H1 (cell line): Measurements from ENCODE around the gene IVL. TPM values are rescaled to one million over a fixed set of nuclear protein-coding genes. Genes with fewer than 3 reads are reported as not detected.

ENCODE experiments used
- CTCF ChIA-PET: fragments of 300-600 bp; sonication (Branson Sonifier 250); formaldehyde crosslinking; loops from one replicate; lab custom pipeline; 2021; ENCODE audit not compliant: partially characterized antibody; lab: Charles Lee
- POLR2A ChIA-PET: fragments of 300-600 bp; sonication (Branson Sonifier 250); formaldehyde crosslinking; loops from one replicate; lab custom pipeline; 2021; ENCODE audit warnings: inconsistent platforms; ENCODE audit not compliant: partially characterized antibody; lab: Charles Lee
- DNase-seq, 2 experiments: peaks; one replicate each; pipeline versions ENCODE4 v3.0.0 to v3.0.0-alpha.2; 2010 to 2022; ENCODE audit warnings: low spot score in 2 of 2, low read depth in 1 of 2, mixed read lengths in 1 of 2
- FAIRE-seq: peaks from 2 replicates; lab custom pipeline; 2011; peaks lifted over from hg19 to GRCh38; lab: Jason Lieb, UNC
- H2AFZ ChIP-seq: 2 replicates; pipeline ENCODE4 v1.8.1; 2012; ENCODE audit warnings: low read length, inconsistent platforms
- H2AK5ac ChIP-seq: 2 replicates; pipeline ENCODE4 v1.6.1; 2013; ENCODE audit warnings: low read depth, low read length
- H2BK120ac ChIP-seq: replicated peaks from 2 replicates; pipeline ENCODE3; 2013; ENCODE audit warnings: low read depth, low read length, inconsistent platforms
- H2BK12ac ChIP-seq: 2 replicates; pipeline ENCODE4 v1.6.1; 2013; ENCODE audit warnings: low read depth, low read length
- H2BK15ac ChIP-seq: 2 replicates; pipeline ENCODE4 v1.6.1; 2013; ENCODE audit warnings: low read length
- H2BK20ac ChIP-seq: 2 replicates; pipeline ENCODE4 v1.6.1; 2013; ENCODE audit warnings: low read length
- H2BK5ac ChIP-seq: 2 replicates; pipeline ENCODE4 v1.6.1; 2013; ENCODE audit warnings: low read depth, low read length
- H3K14ac ChIP-seq: 2 replicates; pipeline ENCODE4 v1.6.1; 2013; ENCODE audit warnings: inconsistent platforms; ENCODE audit not compliant: insufficient read length
- H3K18ac ChIP-seq: 2 replicates; pipeline ENCODE4 v1.6.1; 2013; ENCODE audit warnings: low read length; ENCODE audit errors: extremely low read depth
- H3K23ac ChIP-seq: 2 replicates; pipeline ENCODE4 v1.6.1; 2013; ENCODE audit warnings: inconsistent platforms; ENCODE audit not compliant: insufficient read length
- H3K23me2 ChIP-seq: 2 replicates; pipeline ENCODE4 v1.6.1; 2013; ENCODE audit warnings: low read depth, low read length
- H3K27ac ChIP-seq: 2 replicates; pipeline ENCODE4 v1.6.1; 2011; ENCODE audit warnings: low read depth, low read length, inconsistent platforms
- H3K27me3 ChIP-seq, 4 experiments: replicated peaks in 1 of 4; 1 replicate in 1 of 4; 2 replicates in 3 of 4; pipeline versions ENCODE4 v1.6.1 to v1.8.1; 2011 to 2013; ENCODE audit warnings: low read length in 3 of 4, mild to moderate bottlenecking in 3 of 4, inconsistent platforms in 2 of 4, mixed read lengths in 2 of 4, moderate library complexity in 1 of 4; ENCODE audit not compliant: control insufficient read depth in 3 of 4, insufficient read depth in 3 of 4; ENCODE audit errors: extremely low read depth in 1 of 4
- H3K36me3 ChIP-seq, 4 experiments: 2 replicates each; pipeline versions ENCODE4 v1.6.1 to v1.8.1; 2011 to 2013; ENCODE audit warnings: mild to moderate bottlenecking in 4 of 4, low read length in 3 of 4, moderate library complexity in 2 of 4, control low read depth in 1 of 4, inconsistent platforms in 1 of 4; ENCODE audit not compliant: insufficient read depth in 4 of 4, control insufficient read depth in 2 of 4
- H3K4ac ChIP-seq: replicated peaks from 2 replicates; pipeline ENCODE3; 2013; ENCODE audit warnings: low read length, low read depth, mixed read lengths, inconsistent platforms; ENCODE audit not compliant: insufficient read length
- H3K4me1 ChIP-seq, 4 experiments: replicated peaks in 1 of 4; 1 replicate in 1 of 4; 2 replicates in 3 of 4; pipeline versions ENCODE4 v1.6.1 to v1.8.1; 2011 to 2013; ENCODE audit warnings: low read length in 3 of 4, inconsistent platforms in 2 of 4, mixed read lengths in 1 of 4; ENCODE audit not compliant: insufficient read depth in 4 of 4, control insufficient read depth in 3 of 4
- H3K4me2 ChIP-seq, 2 experiments: 2 replicates each; pipeline versions ENCODE4 v1.6.1 to v1.8.1; 2011 to 2013; ENCODE audit warnings: low read depth in 2 of 2, low read length in 2 of 2, control low read depth in 1 of 2, inconsistent platforms in 1 of 2, mild to moderate bottlenecking in 1 of 2; ENCODE audit not compliant: insufficient read depth in 1 of 2
- H3K4me3 ChIP-seq, 4 experiments: fragments of 200-600, 300-600 bp in 1 of 4; sonication (generic), shearing (Covaris generic), sonication (Bioruptor Twin) in 1 of 4; 2 replicates each; pipeline versions ENCODE4 v1.5.1 to v1.8.1; 2011 to 2016; ENCODE audit warnings: low read length in 4 of 4, low read depth in 3 of 4, control low read depth in 2 of 4, inconsistent platforms in 2 of 4, mild to moderate bottlenecking in 2 of 4, mixed read lengths in 1 of 4, moderate library complexity in 1 of 4; ENCODE audit not compliant: insufficient read depth in 2 of 4; ENCODE audit errors: extremely low read depth in 1 of 4
- H3K56ac ChIP-seq: replicated peaks from 2 replicates; pipeline ENCODE3; 2013; ENCODE audit warnings: low read depth, mild to moderate bottlenecking, mixed read lengths, low read length, inconsistent platforms; ENCODE audit not compliant: insufficient read length
- H3K79me1 ChIP-seq: 2 replicates; pipeline ENCODE4 v1.6.1; 2013; ENCODE audit warnings: low read depth, low read length, control low read depth
- H3K79me2 ChIP-seq, 2 experiments: 2 replicates each; pipeline versions ENCODE4 v1.6.1 to v1.8.1; 2012 to 2013; ENCODE audit warnings: low read length in 2 of 2, mild to moderate bottlenecking in 2 of 2, inconsistent platforms in 1 of 2; ENCODE audit not compliant: insufficient read depth in 2 of 2, control insufficient read depth in 1 of 2
- H3K9ac ChIP-seq, 4 experiments: replicated peaks in 1 of 4; 1 replicate in 1 of 4; 2 replicates in 3 of 4; pipeline versions ENCODE4 v1.6.1 to v1.8.1; 2011 to 2013; ENCODE audit warnings: low read depth in 3 of 4, low read length in 3 of 4, control low read depth in 2 of 4, mild to moderate bottlenecking in 2 of 4, moderate library complexity in 2 of 4, inconsistent platforms in 1 of 4; ENCODE audit errors: extremely low read depth in 1 of 4
- H3K9me3 ChIP-seq, 2 experiments: 2 replicates each; pipeline versions ENCODE4 v1.6.1 to v1.8.1; 2012 to 2013; ENCODE audit warnings: mild to moderate bottlenecking in 2 of 2, moderate library complexity in 2 of 2, control low read depth in 1 of 2, inconsistent platforms in 1 of 2, low read depth in 1 of 2, low read length in 1 of 2, mixed read lengths in 1 of 2; ENCODE audit not compliant: insufficient read depth in 2 of 2
- H4K20me1 ChIP-seq, 2 experiments: replicated peaks in 1 of 2; 2 replicates each; pipeline versions ENCODE3 to v1.8.1; 2011 to 2013; ENCODE audit warnings: inconsistent platforms in 2 of 2, low read length in 2 of 2, mild to moderate bottlenecking in 1 of 2; ENCODE audit not compliant: insufficient read depth in 2 of 2, control insufficient read depth in 1 of 2
- H4K5ac ChIP-seq: 2 replicates; pipeline ENCODE4 v1.6.1; 2013; ENCODE audit warnings: low read length, low read depth, mixed read lengths, inconsistent platforms; ENCODE audit not compliant: insufficient read length
- H4K8ac ChIP-seq: 2 replicates; pipeline ENCODE4 v1.8.0; 2013; ENCODE audit warnings: mild to moderate bottlenecking, moderate library complexity, low read length, inconsistent platforms; ENCODE audit not compliant: insufficient read depth; ENCODE audit errors: extremely low read depth
- H4K91ac ChIP-seq: replicated peaks from 2 replicates; pipeline ENCODE3; 2013; ENCODE audit warnings: low read length, mixed read lengths, inconsistent platforms; ENCODE audit not compliant: insufficient read length
- CREB1 ChIP-seq: IDR thresholded peaks from 2 replicates; pipeline ENCODE4 v1.6.1; 2012; ENCODE audit warnings: inconsistent platforms
- EP300 ChIP-seq, 2 experiments: IDR thresholded peaks; 1 replicate in 1 of 2; 2 replicates in 1 of 2; pipeline ENCODE4 v1.6.1; 2011 to 2012; ENCODE audit warnings: low read depth in 2 of 2, low read length in 2 of 2, mild to moderate bottlenecking in 2 of 2, borderline replicate concordance in 1 of 2, inconsistent platforms in 1 of 2, moderate library complexity in 1 of 2
- HDAC6 ChIP-seq: IDR thresholded peaks from one replicate; pipeline ENCODE4 v1.7.1; 2012; ENCODE audit warnings: low read depth, mild to moderate bottlenecking, inconsistent platforms, low read length, moderate library complexity
- KDM1A ChIP-seq: fragments of 200-600, 300-600 bp; sonication (generic); IDR thresholded peaks from 2 replicates; pipeline ENCODE4 v1.7.1; 2016; ENCODE audit warnings: mild to moderate bottlenecking, low read length, borderline replicate concordance
- MAFK ChIP-seq: IDR thresholded peaks from 2 replicates; pipeline ENCODE4 v1.6.1; 2012; ENCODE audit warnings: low read depth, mild to moderate bottlenecking, improper control_type of control experiment, low read length
- NANOG ChIP-seq: IDR thresholded peaks from 2 replicates; pipeline ENCODE4 v1.6.1; 2011; ENCODE audit warnings: low read length, low read depth, mild to moderate bottlenecking, inconsistent platforms; ENCODE audit not compliant: insufficient read depth, poor library complexity, severe bottlenecking
- POU5F1 ChIP-seq: IDR thresholded peaks from 2 replicates; pipeline ENCODE4 v1.6.1; 2011; ENCODE audit warnings: low read depth, mild to moderate bottlenecking, low read length, moderate library complexity
- RXRA ChIP-seq: IDR thresholded peaks from 2 replicates; pipeline ENCODE4 v1.6.1; 2011; ENCODE audit warnings: low read depth, mild to moderate bottlenecking, low read length, moderate library complexity; ENCODE audit not compliant: insufficient read depth
- TBP ChIP-seq: IDR thresholded peaks from 2 replicates; pipeline ENCODE4 v1.6.1; 2011; ENCODE audit warnings: low read depth, low read length, improper control_type of control experiment
- TEAD4 ChIP-seq: IDR thresholded peaks from 2 replicates; pipeline ENCODE4 v1.6.1; 2012; ENCODE audit warnings: low read depth, low read length, inconsistent platforms, mixed read lengths
- WGBS, 2 experiments: shearing (Covaris generic) in 1 of 2; methylation state at CpG; one replicate each; pipeline versions ENCODE4 v1.1.6 to v1.1.7; 2013 to 2015; ENCODE audit warnings: low lambda C conversion rate in 2 of 2, mixed read lengths in 2 of 2, inconsistent platforms in 1 of 2, low coverage in 1 of 2, missing lambda C conversion rate in 1 of 2; ENCODE audit not compliant: insufficient replicate concordance in 2 of 2, insufficient coverage in 1 of 2, insufficient read length in 1 of 2; ENCODE audit errors: extremely low coverage in 1 of 2, missing lambda C conversion rate in 1 of 2; 5-methylcytosine and 5-hydroxymethylcytosine counted together
- polyA plus RNA-seq, 7 experiments: library from polyadenylated mRNA; depleted of rRNA in 3 of 7; stranded (reverse) in 5 of 7; unstranded in 2 of 7; fragments of >200 nt in 5 of 7; fragments of 200-250 nt in 2 of 7; gene quantifications; 1 replicate in 5 of 7; 2 replicates in 1 of 7; 4 replicates in 1 of 7; pipeline versions ENCODE4 v1.2.1 to v1.2.3, GENCODE V29; 2011 to 2013; ENCODE audit warnings: missing spikeins in 2 of 7, mixed read lengths in 2 of 7
- total RNA-seq: library from RNA; stranded (reverse); fragmentation: NEBNext Ultra II Directional; extraction: Animal tissue kit (Norgen Biotek cat#: 25700); gene quantifications from 2 replicates; pipeline ENCODE4 v1.2.1, GENCODE V29; 2021

IVL gene
- total and polyA plus RNA-seq, 2 of the 8 experiments (the other 6 are each of a cell fraction or from before 2014, with no cell fraction given): not detected

DNA sequence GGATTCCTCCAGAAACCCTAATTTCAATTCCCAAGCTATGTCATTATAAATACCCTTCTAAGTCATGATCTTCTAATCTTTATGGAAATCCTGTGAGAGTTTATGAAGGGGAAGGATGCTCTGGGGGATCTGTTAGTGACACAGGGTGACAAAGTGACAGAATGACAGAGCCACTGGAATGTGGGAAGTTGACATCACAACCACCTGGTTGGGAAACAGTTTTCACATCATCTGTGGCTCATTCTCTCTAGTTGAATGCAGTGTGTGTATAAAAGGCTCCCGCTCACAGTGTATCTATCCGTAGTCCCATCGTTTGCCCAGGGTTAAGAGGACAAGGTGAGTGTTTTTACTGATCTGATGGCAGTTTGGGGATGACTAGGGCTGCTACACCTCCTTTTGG, 48.6 kb upstream of the IVL start, which contains the start of gene LCE7A:
Gene LCE7A (plus strand): TSS at position 301 of the 400 bp plus-strand sequence. CDS start 702 bp downstream, outside the sequence.
- Histone ChIP-seq H4K20me1 (no peaks in the 10 kb centered on the region), H3K27me3 (no peaks in the 10 kb centered on the region), H2AK5ac (no peak within 1 kb of the TSS), H4K91ac (no peak within 1 kb of the TSS), H3K9ac (no peak within 1 kb of the TSS), H2BK12ac (no peak within 1 kb of the TSS), H3K56ac (no peak within 1 kb of the TSS), H2BK20ac (no peak within 1 kb of the TSS), H3K79me1 (no peaks in the 10 kb centered on the region), H3K4ac (no peak within 1 kb of the TSS), H4K8ac (no peak within 1 kb of the TSS), H3K9me3 (peaks cover 69 to 84% of the 10 kb centered on the region in 2 experiments), H3K79me2 (no peaks in the 10 kb centered on the region), H3K4me2 (no peak within 1 kb of the TSS), H2BK15ac (no peak within 1 kb of the TSS), H2AFZ (no peak within 1 kb of the TSS), H3K18ac (no peak within 1 kb of the TSS), H2BK5ac (no peak within 1 kb of the TSS), H4K5ac (no peak within 1 kb of the TSS), H3K4me3 (no peak within 1 kb of the TSS), H3K14ac (no peak within 1 kb of the TSS), H3K23me2 (no peaks in the 10 kb centered on the region), H3K4me1 (no peaks in the 10 kb centered on the region), H3K23ac (no peak within 1 kb of the TSS), H2BK120ac (no peak within 1 kb of the TSS), H3K27ac (no peak within 1 kb of the TSS), H3K36me3 (peaks cover 0 to 3% (median 0%) of the 10 kb centered on the region in 4 experiments; a peak in 1 of 8 replicates)
- no peak for TF ChIP-seq NANOG
- no peak for TF ChIP-seq HDAC6
- no peak for TF ChIP-seq TEAD4
- no peak for TF ChIP-seq CREB1
- TF ChIP-seq EP300 (IDR thresholded peaks at IDR 0.05; ENCODE audit: borderline replicate concordance in 1 of 2, low read depth in 2 of 2, low read length in 2 of 2): no peak
- no peak for TF ChIP-seq RXRA
- no peak for TF ChIP-seq POU5F1
- no peak for TF ChIP-seq TBP
- no peak for TF ChIP-seq MAFK
- TF ChIP-seq KDM1A: no peak
- ChIA-PET CTCF (interaction anchor here (0.7 kb wide), 1 partner anchor 263 kb away, joined by 3 read pairs; no protein-coding TSS in a partner anchor), POLR2A (no interaction called here)
- DNase-seq (no peak), FAIRE-seq (no peak)
- 65% methylated on average over 3 of the region's 3 CpGs; no CpG with 5 or more reads in 1 of the 2 experiments for WGBS, 2 experiments
